Measurements from ENCODE around the gene MLH3. TPM values are rescaled to one million over a fixed set of nuclear protein-coding genes. Genes with fewer than 3 reads are reported as not detected.

The MLH3 gene
- total and polyA plus RNA-seq, 9 donors: 14.8 to 36.4 (median 26.2) TPM

GRCh38 chr14:75030147-75030546 is 21.1 kb downstream of the MLH3 start:
- TF ChIP-seq POLR2A (IDR thresholded peaks at IDR 0.05) (no peak), EP300 (IDR thresholded peaks at IDR 0.05) (no peak), CTCF (IDR thresholded peaks at IDR 0.05) (no peak)
- WGBS, 3 donors: 0% methylated on average over 1 of the region's 1 CpG
- H3K9me3 ChIP-seq: no peaks in the 10 kb centered on the region
- DNase-seq: no peak
- intact Hi-C loops (cut with DNase I): no loop called here
- H3K4me1 ChIP-seq (ENCODE audit: insufficient read depth): no peaks in the 10 kb centered on the region
- H3K27ac ChIP-seq: no peak overlapping the region
- H3K27me3 ChIP-seq: no peaks in the 10 kb centered on the region
- H3K4me3 ChIP-seq: no peak overlapping the region
- H3K36me3 ChIP-seq: no peaks in the 10 kb centered on the region

GRCh38 chr14:75025876-75026275 is 25.4 kb downstream of the MLH3 start:
- TF ChIP-seq EP300 (IDR thresholded peaks at IDR 0.05) (no peak), CTCF (IDR thresholded peaks at IDR 0.05) (no peak), POLR2A (IDR thresholded peaks at IDR 0.05) (no peak)
- H3K4me1 ChIP-seq (ENCODE audit: insufficient read depth): no peaks in the 10 kb centered on the region
- H3K4me3 ChIP-seq: no peak overlapping the region
- intact Hi-C loops (cut with DNase I): no loop called here
- no peaks in the 10 kb centered on the region for H3K27me3 ChIP-seq
- no peak overlapping the region for H3K27ac ChIP-seq
- H3K36me3 ChIP-seq: no peaks in the 10 kb centered on the region
- 94 to 98% (median 95%) methylated on average over 2 of the region's 2 CpGs for WGBS, 3 donors
- H3K9me3 ChIP-seq: no peaks in the 10 kb centered on the region
- no peak for DNase-seq

- H3K27ac ChIP-seq: no peak overlapping the region
- H3K36me3 ChIP-seq: no peaks in the 10 kb centered on the region
- H3K9me3 ChIP-seq: no peaks in the 10 kb centered on the region
- no peaks in the 10 kb centered on the region for H3K27me3 ChIP-seq
- intact Hi-C loops (cut with DNase I): no loop called here
- no peak for DNase-seq
- no peak overlapping the region for H3K4me3 ChIP-seq
- no peaks in the 10 kb centered on the region for H3K4me1 ChIP-seq (ENCODE audit: insufficient read depth)
- no peak for TF ChIP-seq EP300 (IDR thresholded peaks at IDR 0.05)
- TF ChIP-seq POLR2A (IDR thresholded peaks at IDR 0.05): no peak
- no peak for TF ChIP-seq CTCF (IDR thresholded peaks at IDR 0.05)
- 82 to 90% (median 85%) methylated on average over 4 of the region's 4 CpGs for WGBS, 3 donors
Measured at GRCh38 chr14:75025082-75025481, 26.2 kb downstream of the MLH3 start.

GRCh38 chr14:75023108-75023507 is 28.2 kb downstream of the MLH3 start:
- Histone ChIP-seq H3K27me3 (no peaks in the 10 kb centered on the region), H3K27ac (no peak overlapping the region), H3K36me3 (no peaks in the 10 kb centered on the region), H3K9me3 (no peaks in the 10 kb centered on the region), H3K4me3 (no peak overlapping the region), H3K4me1 (ENCODE audit: insufficient read depth) (no peaks in the 10 kb centered on the region)
- WGBS, 3 donors: 74 to 85% (median 83%) methylated on average over 1 of the region's 1 CpG
- TF ChIP-seq POLR2A (IDR thresholded peaks at IDR 0.05) (no peak), EP300 (IDR thresholded peaks at IDR 0.05) (no peak), CTCF (IDR thresholded peaks at IDR 0.05) (no peak)
- no peak for DNase-seq
- intact Hi-C loops (cut with DNase I): no loop called here

GRCh38 chr14:75022655-75023054 is 28.6 kb downstream of the MLH3 start:
- Histone ChIP-seq H3K4me3 (no peak overlapping the region), H3K36me3 (no peaks in the 10 kb centered on the region), H3K27me3 (no peaks in the 10 kb centered on the region), H3K9me3 (no peaks in the 10 kb centered on the region), H3K4me1 (ENCODE audit: insufficient read depth) (no peaks in the 10 kb centered on the region), H3K27ac (no peak overlapping the region)
- intact Hi-C loops (cut with DNase I): no loop called here
- TF ChIP-seq POLR2A (IDR thresholded peaks at IDR 0.05) (no peak), EP300 (IDR thresholded peaks at IDR 0.05) (no peak), CTCF (IDR thresholded peaks at IDR 0.05) (no peak)
- 62 to 72% (median 62%) methylated on average over 8 of the region's 8 CpGs for WGBS, 3 donors
- no peak for DNase-seq

All from ovary (tissue), 9 donors.